ENCODE data around the gene RHOC. TPM values are rescaled to one million over a fixed set of nuclear protein-coding genes. Genes with fewer than 3 reads are reported as not detected.

RHOC gene
- total RNA-seq, 1 experiment from 2014 or later = 68.9 TPM

- TF ChIP-seq NR3C1 (CRISPR knock-in tag; conservative IDR thresholded peaks at IDR 0.05; ENCODE audit: low read depth) = no peak
- no peak for TF ChIP-seq ZNF423 (CRISPR knock-in tag; IDR thresholded peaks at IDR 0.05)
- TF ChIP-seq CREB1 (CRISPR knock-in tag; IDR thresholded peaks at IDR 0.05) = no peak
- no peak for TF ChIP-seq JUN (CRISPR knock-in tag; IDR thresholded peaks at IDR 0.05)
- TF ChIP-seq USF2 (CRISPR knock-in tag; IDR thresholded peaks at IDR 0.05) = no peak
- no peak for TF ChIP-seq NFE2L1 (CRISPR knock-in tag; IDR thresholded peaks at IDR 0.05)
- TF ChIP-seq CBFB (CRISPR knock-in tag; IDR thresholded peaks at IDR 0.05; ENCODE audit: low read depth) = no peak
- no peak for TF ChIP-seq ZNF425 (CRISPR knock-in tag; conservative IDR thresholded peaks at IDR 0.05)
- no peak for TF ChIP-seq ZNF138 (CRISPR knock-in tag; conservative IDR thresholded peaks at IDR 0.05)
Observed at GRCh38 chr1:112713466-112714312, 6.8 kb upstream of the RHOC start (continued).

GRCh38 chr1:112712701-112713128, 5.8 kb upstream of the RHOC start:
- Mint-ChIP-seq H3K27ac (no peak overlapping the region), H3K4me3 (no peak overlapping the region), H3K27me3 (ENCODE audit: low read depth) (peaks cover 30% of the 10 kb centered on the region), H3K9me3 (no peaks in the 10 kb centered on the region), H3K36me3 (peaks cover 4% of the 10 kb centered on the region), H3K4me1 (peaks cover 53% of the 10 kb centered on the region)
- POLR2A ChIA-PET = no interaction called here
- TF ChIP-seq ELF4 (CRISPR knock-in tag; IDR thresholded peaks at IDR 0.05; ENCODE audit: low read depth) = no peak
- TF ChIP-seq CBFB (CRISPR knock-in tag; IDR thresholded peaks at IDR 0.05; ENCODE audit: low read depth) = no peak
- TF ChIP-seq STAT6 (CRISPR knock-in tag; conservative IDR thresholded peaks at IDR 0.05; ENCODE audit: low read depth) = no peak
- TF ChIP-seq ZSCAN18 (CRISPR knock-in tag; IDR thresholded peaks at IDR 0.05) = no peak
- TF ChIP-seq RELA (CRISPR knock-in tag; IDR thresholded peaks at IDR 0.05; ENCODE audit: borderline replicate concordance) = no peak
- TF ChIP-seq E2F4 (CRISPR knock-in tag; IDR thresholded peaks at IDR 0.05; ENCODE audit: borderline replicate concordance, low read depth) = no peak
- TF ChIP-seq ZNF219 (CRISPR knock-in tag; IDR thresholded peaks at IDR 0.05; ENCODE audit: borderline replicate concordance) = no peak
- TF ChIP-seq ZNF671 (CRISPR knock-in tag; IDR thresholded peaks at IDR 0.05) = no peak
- ATAC-seq = no peak
- no peak for DNase-seq (ENCODE audit: low spot score)
- CTCF ChIA-PET = interaction anchor here (0.6 to 12.5 kb wide), 2 partner anchors 91 to 368 kb away, joined by 4 to 373 read pairs; no protein-coding TSS in a partner anchor
